ENCODE data around the gene TOLLIP.

TOLLIP gene

DNA sequence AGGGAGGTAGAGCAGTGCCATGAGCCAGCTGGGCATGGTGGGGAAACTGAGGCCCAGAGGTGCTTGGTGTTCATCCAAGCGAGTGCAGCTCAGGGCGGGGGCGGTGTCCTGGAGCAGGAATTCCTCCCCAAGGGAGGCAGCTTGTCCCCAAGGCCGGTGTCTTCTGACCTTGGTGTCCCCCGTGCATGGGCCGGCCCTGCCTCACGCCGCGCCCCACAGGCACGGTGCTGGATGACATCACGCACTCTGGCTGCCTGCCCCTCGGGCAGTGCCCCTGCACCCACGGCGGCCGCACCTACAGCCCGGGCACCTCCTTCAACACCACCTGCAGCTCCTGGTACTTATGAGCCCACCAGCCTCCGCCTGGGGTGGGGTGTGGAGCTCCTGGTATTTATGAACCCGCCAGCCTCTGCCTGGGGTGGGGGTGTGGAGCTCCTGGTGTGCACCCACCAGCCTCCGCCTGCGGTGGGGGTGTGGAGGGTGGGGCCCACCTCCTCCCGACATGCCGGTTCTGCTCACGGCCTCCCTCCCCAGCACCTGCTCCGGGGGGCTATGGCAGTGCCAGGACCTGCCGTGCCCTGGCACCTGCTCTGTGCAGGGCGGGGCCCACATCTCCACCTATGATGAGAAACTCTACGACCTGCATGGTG, 79.8 kb downstream of the TOLLIP start:
- DNase-seq, result no peak

DNA sequence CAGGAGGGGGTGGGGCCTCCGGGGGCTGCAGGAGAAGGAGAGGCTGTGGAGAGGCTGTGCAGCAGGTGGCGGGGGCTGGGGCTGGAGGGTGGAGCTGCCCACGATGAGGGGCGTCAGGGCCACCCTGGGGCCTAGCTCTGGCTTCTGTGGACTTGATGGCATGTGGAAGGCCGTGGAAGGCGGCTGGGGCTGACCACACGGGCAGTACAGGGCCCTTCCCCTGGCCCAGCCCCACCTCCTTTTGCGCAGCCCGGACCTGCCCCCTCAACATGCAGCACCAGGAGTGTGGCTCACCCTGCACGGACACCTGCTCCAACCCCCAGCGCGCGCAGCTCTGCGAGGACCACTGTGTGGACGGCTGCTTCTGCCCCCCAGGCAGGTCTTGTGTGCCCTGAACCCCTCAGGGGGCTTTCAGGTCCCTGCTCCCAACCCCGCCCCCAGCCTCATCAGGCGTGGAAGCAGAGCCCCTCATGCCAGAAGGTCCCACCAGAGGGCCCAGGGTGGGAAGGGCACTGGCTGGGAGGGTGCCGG, 80.4 kb downstream of the TOLLIP start:
- DNase-seq, result no peak

- DNase-seq, result no peak
These were observed 81.2 kb downstream of the TOLLIP start for GRCh38 chr11:1228101-1228821.

DNA sequence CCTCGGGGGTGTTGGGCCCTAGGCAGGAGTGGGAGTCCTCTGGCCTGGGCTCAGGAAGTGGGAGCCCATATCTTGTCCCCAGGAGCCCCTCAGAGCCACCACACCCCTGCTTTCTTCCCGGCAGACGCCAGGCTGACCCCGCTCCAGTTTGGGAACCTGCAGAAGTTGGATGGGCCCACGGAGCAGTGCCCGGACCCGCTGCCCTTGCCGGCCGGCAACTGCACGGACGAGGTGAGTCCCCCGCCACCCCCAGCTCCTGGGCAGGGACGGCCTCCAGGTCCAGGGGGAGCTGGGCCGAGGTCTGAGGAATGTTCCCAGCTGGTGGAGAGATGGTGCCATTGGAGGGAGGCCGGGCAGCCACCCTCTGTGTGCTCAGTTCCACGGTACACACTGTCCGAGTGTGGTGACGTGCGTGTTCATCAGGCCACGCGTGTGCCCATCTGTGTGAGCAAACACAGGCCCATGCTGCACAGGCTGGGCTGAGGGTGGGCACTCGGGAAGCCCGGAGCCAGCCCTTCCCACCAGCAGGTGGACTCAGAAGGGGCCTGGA, 81.8 kb downstream of the TOLLIP start:
- DNase-seq, result no peak

GRCh38 chr11:1226986-1227550, 82.4 kb downstream of the TOLLIP start:
- DNase-seq, result no peak

DNA sequence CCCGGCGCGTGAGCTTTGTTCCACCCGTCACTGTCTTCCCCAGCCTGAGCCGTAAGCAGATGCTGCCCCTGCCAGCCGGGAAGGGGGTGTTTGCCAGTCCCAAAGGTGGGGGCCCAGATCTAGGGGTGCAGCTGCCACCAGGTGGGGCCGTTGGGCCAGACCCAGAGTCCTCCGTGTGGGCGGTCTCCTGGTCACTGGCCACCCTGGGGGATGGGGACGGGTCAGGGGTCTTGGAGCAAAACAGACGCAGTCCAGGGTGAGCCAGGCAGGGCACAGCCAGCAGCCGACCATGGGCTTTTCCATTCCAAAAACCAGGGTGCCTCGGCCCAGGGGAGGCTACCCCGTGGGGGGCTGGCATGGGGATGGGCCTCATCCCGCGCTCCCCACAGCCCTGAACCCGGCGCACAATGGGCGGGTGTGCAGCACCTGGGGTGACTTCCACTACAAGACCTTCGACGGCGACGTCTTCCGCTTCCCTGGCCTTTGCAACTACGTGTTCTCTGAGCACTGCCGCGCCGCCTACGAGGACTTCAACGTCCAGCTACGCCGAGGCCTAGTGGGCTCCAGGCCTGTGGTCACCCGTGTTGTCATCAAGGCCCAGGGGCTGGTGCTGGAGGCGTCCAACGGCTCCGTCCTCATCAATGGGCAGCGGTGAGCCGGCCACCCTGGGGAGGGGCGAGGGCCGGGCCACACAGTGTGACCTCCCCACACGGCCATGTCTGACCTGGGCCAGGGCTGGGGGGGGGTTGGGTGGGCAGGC, 83.0 kb downstream of the TOLLIP start:
- no peak for DNase-seq

- no peak for DNase-seq
These were observed 83.8 kb downstream of the TOLLIP start for GRCh38 chr11:1225386-1226225.

GRCh38 chr11:1224491-1225385, 84.7 kb downstream of the TOLLIP start:
- DNase-seq, result no peak

Data from NCI-H2107 (cell line).